HG03457 (cell line): ENCODE data around the gene SNX5.

Experiments used
- ATAC-seq: cut with Tn5 transposase; IDR thresholded peaks from one replicate; pipeline ENCODE4 v1.9.1; 2021; ENCODE audit warnings: moderate number of reproducible peaks; ENCODE audit not compliant: unreplicated experiment

Gene SNX5

GRCh38 chr20:17993546-17993945, 25.0 kb upstream of the SNX5 start:
- ATAC-seq, result no peak

DNA sequence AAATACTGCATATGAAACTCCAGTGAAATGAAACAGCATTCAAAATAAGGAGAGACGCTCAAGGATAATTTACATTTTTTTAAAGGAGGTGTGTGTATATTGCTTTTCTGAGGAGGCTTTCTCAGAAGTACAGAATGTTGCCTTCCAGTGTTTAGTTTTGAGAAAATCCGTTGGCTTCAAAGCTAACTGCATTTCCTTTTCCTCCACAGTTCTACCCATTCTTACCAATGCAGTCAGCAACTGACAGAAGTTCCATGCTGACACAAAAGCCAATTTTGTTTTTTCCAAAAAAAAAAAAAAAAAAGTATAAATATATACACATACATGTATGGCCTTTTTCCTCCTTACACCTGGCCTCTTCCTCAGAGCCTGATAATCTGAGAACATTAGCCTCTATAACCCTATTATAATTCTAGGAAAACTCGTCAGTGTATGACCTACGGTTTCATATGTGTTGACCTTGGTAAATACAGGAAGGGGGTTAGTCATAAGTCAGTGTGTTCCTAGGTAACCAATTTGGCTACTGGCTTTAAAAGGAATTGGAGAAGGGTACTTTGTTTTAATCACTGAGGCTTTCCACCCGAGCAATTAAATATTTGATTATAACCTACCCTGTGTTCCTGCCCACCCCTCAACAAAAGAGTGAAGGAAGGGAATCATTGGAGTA, 24.4 kb upstream of the SNX5 start:
- no peak for ATAC-seq

GRCh38 chr20:17992224-17992637, 23.6 kb upstream of the SNX5 start:
- peak; percentile 56 for ATAC-seq

GRCh38 chr20:17990278-17990972, 21.8 kb upstream of the SNX5 start:
- no peak for ATAC-seq

DNA sequence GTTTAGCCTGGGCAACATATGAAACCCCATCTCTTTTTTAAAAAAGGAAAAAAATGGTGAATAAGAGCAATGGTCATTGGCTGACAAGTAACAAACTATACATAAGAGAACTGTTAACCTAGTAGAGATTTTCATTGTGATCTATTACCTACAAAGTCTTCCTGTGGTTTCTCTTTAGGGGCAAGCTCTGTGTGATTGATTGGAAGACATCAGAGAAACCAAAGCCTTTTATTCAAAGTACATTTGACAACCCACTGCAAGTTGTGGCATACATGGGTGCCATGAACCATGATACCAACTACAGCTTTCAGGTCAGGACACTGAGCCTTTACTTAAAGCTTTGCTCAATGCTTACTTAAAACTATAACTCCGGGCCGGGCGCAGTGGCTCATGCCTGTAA, 19.4 kb upstream of the SNX5 start:
- no peak for ATAC-seq

DNA sequence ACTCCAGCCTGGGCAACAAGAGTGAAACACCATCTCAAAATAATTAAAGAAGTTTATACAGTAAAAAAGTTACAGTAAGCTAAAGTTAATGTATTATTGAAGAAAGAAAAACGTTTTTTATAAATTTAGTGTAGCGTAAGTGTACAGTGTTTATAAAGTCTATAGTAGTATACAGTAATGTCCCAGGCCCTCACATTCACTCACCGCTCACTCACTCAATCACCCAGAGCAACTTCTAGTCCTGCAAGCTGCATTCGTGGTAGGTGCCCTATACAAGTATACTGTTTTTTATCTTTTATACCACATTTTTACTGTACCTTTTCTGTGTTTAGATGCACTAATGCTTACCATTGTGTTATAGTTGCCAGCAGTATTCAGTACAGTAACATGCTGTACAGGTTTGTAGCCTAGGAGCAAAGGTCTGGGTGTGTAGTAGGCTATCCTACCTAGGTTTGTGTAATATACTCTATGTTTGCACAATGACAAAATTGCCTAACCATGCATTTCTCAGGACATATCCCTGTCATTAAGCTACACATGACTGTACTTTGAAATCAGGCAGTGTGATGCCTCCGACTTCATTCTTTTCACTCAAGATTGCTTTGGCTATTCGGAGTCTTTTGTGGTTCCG, 16.9 kb upstream of the SNX5 start:
- ATAC-seq, result no peak

DNA sequence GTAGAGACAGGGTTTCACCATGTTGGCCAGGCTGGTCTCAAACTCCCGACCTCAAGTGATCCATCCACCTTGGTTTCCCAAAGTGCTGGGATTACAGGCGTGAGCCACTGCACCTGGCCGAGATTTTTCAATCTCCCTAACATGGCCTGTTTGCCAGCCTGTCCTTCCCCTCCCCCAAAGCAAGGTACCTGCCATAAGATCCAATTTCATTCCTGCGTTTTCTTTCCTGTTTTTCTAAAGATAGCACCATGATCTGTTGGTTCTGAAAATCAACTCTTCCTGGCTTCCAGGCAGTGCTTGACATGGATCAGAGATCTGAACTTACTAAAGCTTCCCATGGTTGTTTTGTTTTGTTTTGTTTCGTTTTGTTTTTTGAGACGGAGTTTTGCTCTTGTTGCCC, 7.7 kb upstream of the SNX5 start:
- ATAC-seq, result no peak

- no peak for ATAC-seq
Observed at GRCh38 chr20:17972121-17972520, 3.5 kb upstream of the SNX5 start.

- ATAC-seq, result no peak
Observed at GRCh38 chr20:17971300-17972013, 2.9 kb upstream of the SNX5 start.

- ATAC-seq, result no peak
Observed at GRCh38 chr20:17969884-17970409, 1.4 kb upstream of the SNX5 start.

DNA sequence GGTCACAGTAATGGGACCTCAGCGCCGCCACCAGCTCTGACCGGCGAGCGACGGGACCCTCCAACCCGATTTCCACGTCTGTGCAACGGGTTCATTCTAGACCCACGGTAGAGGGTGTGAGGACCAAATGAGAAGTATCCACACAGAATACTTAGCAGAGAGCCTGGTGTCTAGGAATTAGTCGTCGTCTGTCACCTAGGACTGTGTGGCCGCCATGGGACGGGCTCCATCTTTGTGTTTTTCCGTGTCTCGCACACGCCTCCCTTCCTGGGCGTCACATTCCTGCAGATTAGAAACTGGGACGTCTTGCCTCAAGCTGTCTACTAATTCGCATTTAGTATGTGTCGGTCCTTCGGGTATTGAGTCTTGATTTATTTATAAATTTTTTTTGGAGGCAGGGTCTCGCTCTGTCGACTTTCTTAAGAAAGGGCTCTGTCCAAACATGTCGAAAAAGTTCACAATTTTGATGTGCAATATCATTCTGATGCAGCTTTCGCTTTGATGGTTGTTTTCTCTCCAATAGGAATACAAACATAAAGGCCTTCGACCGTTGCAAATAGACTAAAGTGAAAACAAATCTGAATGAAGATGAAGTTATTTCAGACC, 787 bp upstream of the SNX5 start:
- ATAC-seq, result peak; percentile 1

DNA sequence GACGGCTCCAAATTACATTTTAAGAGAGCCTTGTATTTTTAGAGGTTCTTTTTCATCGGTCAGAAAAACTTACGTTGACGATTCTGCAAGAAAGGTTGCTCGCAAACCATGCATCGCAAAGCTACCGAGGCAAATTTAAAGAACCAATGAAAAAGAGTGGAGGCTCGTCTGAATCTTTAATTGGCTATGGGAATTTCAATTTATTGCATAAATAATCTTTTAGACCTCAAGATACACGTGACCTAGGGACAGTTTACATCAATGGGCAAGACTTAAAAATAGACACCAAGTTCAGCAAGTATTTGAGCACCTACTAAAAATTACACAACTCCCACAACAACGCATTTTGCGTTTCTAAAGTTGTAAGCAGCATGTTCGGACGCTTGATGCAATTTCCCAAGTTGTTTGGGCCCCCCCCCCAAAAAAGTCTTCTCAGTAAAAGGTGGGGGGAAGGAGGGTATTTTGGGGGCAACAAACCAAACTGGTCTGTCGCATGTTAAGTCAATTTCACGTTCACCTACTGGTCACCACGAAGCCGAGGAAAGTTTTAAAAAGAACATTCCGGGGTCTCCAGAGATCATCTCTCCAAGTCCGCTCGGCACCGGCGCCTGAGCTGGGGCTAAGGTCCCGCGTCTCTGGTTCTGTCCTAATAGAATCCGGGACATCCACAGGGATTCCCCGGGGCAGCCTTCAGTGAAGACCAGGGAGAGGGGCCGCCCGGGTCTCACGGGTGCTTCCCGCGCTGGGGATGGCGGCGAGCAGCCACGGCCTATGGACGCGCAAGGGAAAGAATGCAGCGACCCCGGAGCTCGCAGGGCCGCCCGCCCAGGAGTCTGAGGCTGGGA, 851 bp downstream of the SNX5 start:
- no peak for ATAC-seq

- no peak for ATAC-seq
Observed at GRCh38 chr20:17966432-17967310, 1.9 kb downstream of the SNX5 start.

DNA sequence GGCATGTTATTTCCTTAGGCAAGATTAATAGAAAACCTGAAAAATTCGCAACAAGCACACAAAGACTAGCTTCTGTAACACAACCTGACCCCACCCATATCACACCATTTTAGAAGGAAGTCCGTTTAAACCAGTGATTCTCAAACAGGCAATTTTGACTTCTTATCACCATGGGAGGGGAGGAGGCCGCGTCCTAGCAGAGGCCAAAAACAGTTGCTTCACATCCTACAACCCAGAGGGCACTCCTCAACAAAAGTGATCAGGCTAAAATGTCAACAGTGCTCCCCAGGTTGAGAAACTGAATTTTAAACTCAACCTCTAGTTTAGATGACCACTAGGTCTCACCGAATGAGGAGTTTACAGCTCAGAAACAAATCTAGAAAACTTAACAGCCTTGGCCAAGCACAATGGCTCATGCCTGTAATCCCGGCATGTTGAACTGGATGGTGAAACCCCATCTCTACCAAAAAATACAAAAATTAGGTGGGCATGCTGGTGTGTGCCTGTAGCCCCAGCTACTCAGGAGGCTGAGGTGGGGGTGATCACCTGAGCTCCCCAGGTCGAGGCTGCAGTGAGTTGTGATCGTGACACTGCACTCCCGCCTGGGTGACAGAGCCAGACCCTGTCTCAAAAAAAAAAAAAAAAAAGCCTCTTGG, 3.4 kb downstream of the SNX5 start:
- no peak for ATAC-seq

DNA sequence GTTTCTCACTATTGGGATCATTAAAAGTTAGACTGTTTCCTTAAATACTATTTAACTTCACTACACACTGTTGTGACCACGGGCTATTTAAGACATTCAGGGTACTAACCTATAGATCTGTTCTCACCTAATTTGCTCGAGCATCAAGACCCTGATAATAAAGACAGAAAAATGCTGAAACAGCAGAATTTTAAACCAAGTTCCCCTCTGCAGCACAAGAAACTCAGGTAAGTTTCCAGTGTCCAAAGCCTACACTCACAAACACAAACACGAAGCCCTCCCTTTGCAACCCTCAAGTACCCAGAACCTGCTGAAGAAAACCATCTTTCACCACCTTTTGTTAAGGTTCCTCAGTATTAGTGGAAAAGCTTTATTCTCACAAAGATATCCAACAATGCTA, 4.0 kb downstream of the SNX5 start:
- no peak for ATAC-seq

- no peak for ATAC-seq
Observed at GRCh38 chr20:17964073-17964472, 4.5 kb downstream of the SNX5 start.

DNA sequence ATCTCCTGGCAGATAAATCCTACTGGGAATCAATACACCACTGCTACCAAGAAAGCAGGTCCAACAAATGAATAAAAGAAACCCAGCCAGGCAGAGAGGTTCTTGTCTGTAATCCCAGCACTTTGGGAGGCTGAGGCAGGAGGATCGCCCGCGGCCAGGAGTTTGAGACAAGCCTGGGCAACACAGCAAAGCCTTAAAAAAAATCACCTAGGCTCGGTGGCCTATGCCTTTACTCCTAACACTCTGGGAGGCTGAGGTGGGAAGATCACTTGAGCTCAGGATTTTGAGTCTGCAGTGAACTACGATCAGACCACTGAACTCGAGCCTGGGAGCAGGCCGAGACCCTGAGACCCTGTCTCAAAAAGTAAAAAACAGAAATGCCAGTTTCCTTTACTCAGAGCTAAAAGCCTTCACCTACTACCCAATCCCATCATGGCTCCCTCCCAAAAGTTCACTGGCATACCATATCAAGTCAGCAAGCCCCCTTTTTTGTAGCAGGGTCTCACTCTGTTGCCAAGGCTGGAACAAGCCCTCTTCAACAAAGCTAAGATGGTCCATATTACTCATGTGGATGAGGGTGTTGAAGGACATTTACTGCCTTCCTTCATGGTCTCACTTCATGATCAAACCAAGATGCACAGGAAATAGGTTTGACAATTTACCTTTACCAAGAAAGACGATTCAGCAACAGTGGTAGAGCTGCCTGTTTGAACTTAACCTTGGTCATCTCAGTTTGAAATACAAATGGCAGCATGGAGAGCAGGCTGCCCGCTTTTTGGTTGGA, 5.3 kb downstream of the SNX5 start:
- ATAC-seq, result no peak

- no peak for ATAC-seq
Observed at GRCh38 chr20:17961587-17961940, 7.0 kb downstream of the SNX5 start.
